MM.1S (cell line): ENCODE results near the gene GALNT15.

Experiments used
- CTCF ChIP-seq: fragments of 300-600 bp; sonication (generic); IDR thresholded peaks from 2 replicates; pipeline ENCODE4 v1.5.1; 2016; ENCODE audit warnings: antibody characterized with exemption, low read length, mixed read lengths
- EZH2phosphoT487 ChIP-seq: fragments of 300-600 bp; sonication (generic); IDR thresholded peaks from 2 replicates; pipeline ENCODE4 v1.6.1; 2018; ENCODE audit warnings: antibody characterized with exemption, low read length

- no peak for TF ChIP-seq CTCF
- TF ChIP-seq EZH2phosphoT487, result no peak
These were observed 104.7 kb downstream of the GALNT15 start for GRCh38 chr3:16279010-16279801.
